GM12878 (cell line): ENCODE measurements around the gene UTS2R. TPM values are rescaled to one million over a fixed set of nuclear protein-coding genes. Genes with fewer than 3 reads are reported as not detected.
"Not testable (repeated sequence)": the region's sequence is repeated elsewhere in the genome, so short reads cannot be mapped to it uniquely, and the experiment has no call there.

Experiments used
- ATAC-seq: fragments of 200-7000 bp; cut with Tn5 transposase; 3 replicates; pipeline ENCODE4 v1.9.1; 2020; ENCODE audit warnings: mild to moderate bottlenecking, moderate library complexity
- BruUV-seq: library from RNA; stranded (reverse); fragments of 400-500 nt; replicated peaks from 2 replicates; lab custom pipeline; 2021; lab: Mats Ljungman, UMichigan
- CTCF ChIA-PET: fragments of 300-600 bp; sonication (Branson Sonifier 250); formaldehyde crosslinking; extraction: SDS; loops from one replicate; lab custom pipeline; 2021; ENCODE audit warnings: inconsistent platforms; lab: Yijun Ruan, JAX
- POLR2A ChIA-PET: fragments of 350-600 bp; formaldehyde crosslinking; extraction: SDS; loops from one replicate; lab custom pipeline; 2021; ENCODE audit warnings: inconsistent platforms; lab: Charles Lee
- RAD21 ChIA-PET: fragments of 300-600 bp; sonication (Branson Sonifier 250); formaldehyde crosslinking; loops from one replicate; lab custom pipeline; 2023; ENCODE audit warnings: antibody characterized with exemption; ENCODE audit not compliant: unreplicated experiment; lab: Charles Lee
- SMC1A ChIA-PET: fragments of 300-600 bp; sonication (Branson Sonifier 250); formaldehyde crosslinking; loops from one replicate; lab custom pipeline; 2023; ENCODE audit not compliant: unreplicated experiment, uncharacterized antibody; lab: Charles Lee
- DNase-seq: peaks from one replicate; pipeline ENCODE4 v3.0.0-alpha.2; 2011; ENCODE audit warnings: low read depth, low spot score
- FAIRE-seq: peaks from 3 replicates; lab custom pipeline; 2011; peaks lifted over from hg19 to GRCh38; lab: Jason Lieb, UNC
- H2AFZ ChIP-seq: 2 replicates; pipeline ENCODE4 v1.6.0; 2011; ENCODE audit warnings: low read depth, low read length, control low read depth; ENCODE audit not compliant: control insufficient read depth
- H3K27ac ChIP-seq: 2 replicates; pipeline ENCODE4 v1.5.1; 2011; ENCODE audit warnings: control low read depth; ENCODE audit not compliant: control insufficient read depth, insufficient read depth
- H3K27me3 ChIP-seq, 2 experiments: replicated peaks in 1 of 2; 2 replicates each; pipeline versions ENCODE4 v1.6.0 to v1.6.1; 2011; ENCODE audit warnings: low read length in 1 of 2; ENCODE audit not compliant: control insufficient read depth in 2 of 2, insufficient read depth in 2 of 2
- H3K36me3 ChIP-seq, 2 experiments: 2 replicates each; pipeline ENCODE4 v1.5.1; 2011; ENCODE audit warnings: low read length in 1 of 2; ENCODE audit not compliant: control insufficient read depth in 2 of 2, insufficient read depth in 2 of 2
- H3K4me1 ChIP-seq: 2 replicates; pipeline ENCODE4 v1.6.1; 2011; ENCODE audit warnings: mild to moderate bottlenecking, low read length, moderate library complexity, mixed read lengths; ENCODE audit not compliant: control insufficient read depth, insufficient read depth
- H3K4me2 ChIP-seq: 2 replicates; pipeline ENCODE4 v1.6.0; 2011; ENCODE audit warnings: control low read depth; ENCODE audit not compliant: control insufficient read depth, insufficient read depth
- H3K4me3 ChIP-seq: fragments of 200-600 bp; sonication (generic); 2 replicates; pipeline ENCODE4 v1.5.1; 2016
- H3K79me2 ChIP-seq: 2 replicates; pipeline ENCODE4 v1.6.0; 2011; ENCODE audit warnings: low read length; ENCODE audit not compliant: control insufficient read depth, insufficient read depth
- H3K9ac ChIP-seq: 2 replicates; pipeline ENCODE4 v1.8.0; 2011; ENCODE audit warnings: low read length, control low read depth, mixed read lengths; ENCODE audit not compliant: control insufficient read depth, insufficient read depth
- H3K9me3 ChIP-seq: replicated peaks from 3 replicates; pipeline ENCODE4 v1.5.1; 2011; ENCODE audit warnings: mild to moderate bottlenecking, low read length; ENCODE audit not compliant: control insufficient read depth, insufficient read depth
- H4K20me1 ChIP-seq: 2 replicates; pipeline ENCODE4 v1.6.0; 2011; ENCODE audit not compliant: control insufficient read depth, insufficient read depth
- GABPA ChIP-seq: IDR thresholded peaks from 2 replicates; pipeline ENCODE4 v1.6.1; 2014; ENCODE audit warnings: antibody characterized with exemption, low read depth, mild to moderate bottlenecking, inconsistent platforms
- MEF2B ChIP-seq: fragments of 450-650 bp; IDR thresholded peaks from 2 replicates; pipeline ENCODE4 v1.6.1; 2018; ENCODE audit warnings: mild to moderate bottlenecking, moderate library complexity; ENCODE audit not compliant: partially characterized antibody, poor library complexity, severe bottlenecking
- NFXL1 ChIP-seq: fragments of 450-650 bp; IDR thresholded peaks from 2 replicates; pipeline ENCODE4 v1.6.1; 2017; ENCODE audit warnings: antibody characterized with exemption, mild to moderate bottlenecking, borderline replicate concordance
- POLR2AphosphoS2 ChIP-seq: IDR thresholded peaks from 2 replicates; pipeline ENCODE4 v1.6.1; 2011; ENCODE audit warnings: low read depth, mild to moderate bottlenecking, low read length, improper control_type of control experiment, moderate library complexity
- YY1 ChIP-seq: IDR thresholded peaks from 2 replicates; pipeline ENCODE4 v1.6.1; 2011; ENCODE audit warnings: low read depth, mild to moderate bottlenecking, low read length
- ZBED1 ChIP-seq: IDR thresholded peaks from 2 replicates; pipeline ENCODE4 v1.6.1; 2016; ENCODE audit warnings: borderline replicate concordance
- ZZZ3 ChIP-seq: IDR thresholded peaks from 2 replicates; pipeline ENCODE4 v1.6.1; 2011; ENCODE audit warnings: low read depth; ENCODE audit not compliant: control insufficient read depth, insufficient read length
- WGBS: methylation state at CpG from one replicate; pipeline ENCODE4 v1.1.6; 2016; ENCODE audit warnings: low lambda C conversion rate; ENCODE audit not compliant: insufficient replicate concordance, insufficient coverage; ENCODE audit errors: missing lambda C conversion rate; 5-methylcytosine and 5-hydroxymethylcytosine counted together
- in situ Hi-C: fragments of 300-500 bp; cut with MboI; formaldehyde crosslinking; loops from 9 replicates; pipeline ENCODE4 v1.14.3; 2018; ENCODE audit warnings: mixed read lengths
- intact Hi-C: fragments of 100-400 bp; cut with micrococcal nuclease; formaldehyde crosslinking; loops from one replicate; pipeline ENCODE4 v1.14.2; 2022; ENCODE audit not compliant: unreplicated experiment
- polyA plus RNA-seq, 11 experiments: library from polyadenylated mRNA; depleted of rRNA in 4 of 11; unstranded in 6 of 11; stranded (reverse) in 5 of 11; fragments of >200 nt; fragmentation: Nextera tagmentation in 4 of 11; fragmentation: Illumina TruSeq in 1 of 11; extraction: Ambion mirVana in 4 of 11; extraction: Trizol in 1 of 11; gene quantifications; 1 replicate in 1 of 11; 2 replicates in 10 of 11; pipeline versions ENCODE4 v1.2.1 to v1.2.3, GENCODE V29; 2011 to 2016; ENCODE audit warnings: inconsistent platforms in 2 of 11, missing spikeins in 2 of 11, low read depth in 1 of 11
- total RNA-seq, 4 experiments: library from RNA; depleted of rRNA in 3 of 4; stranded (reverse); fragments of >200 nt in 3 of 4; fragmentation: Illumina TruSeq in 1 of 4; extraction: Trizol in 1 of 4; gene quantifications; 2 replicates each; pipeline versions ENCODE4 v1.2.1 to v1.2.3, GENCODE V29; 2013 to 2021

The UTS2R gene
- total and polyA plus RNA-seq, 10 of the 15 experiments (the other 5 are each of a cell fraction or from before 2014, with no cell fraction given): 0.04 to 0.36 (median 0.11) TPM; not detected in 6

DNA sequence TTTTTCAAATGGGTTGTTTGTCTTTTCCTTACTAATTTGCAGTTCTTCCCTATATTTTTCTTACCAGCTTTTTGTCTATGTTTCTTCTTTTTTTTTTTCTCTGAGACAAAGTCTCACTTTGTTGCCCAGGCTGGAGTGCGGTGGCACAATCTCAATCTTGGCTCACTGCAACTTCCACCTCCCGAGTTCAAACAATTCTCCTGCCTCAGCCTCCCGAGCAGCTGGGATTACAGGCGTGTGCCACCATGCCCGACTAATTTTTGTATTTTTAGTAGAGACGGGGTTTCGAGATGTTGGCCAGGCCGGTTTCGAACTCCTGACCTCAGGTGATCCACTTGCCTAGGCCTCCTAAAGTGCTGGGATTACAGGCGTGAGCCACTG is 1.5 kb downstream of the UTS2R start:
- DNase-seq, FAIRE-seq, intact Hi-C loops, H3K36me3 ChIP-seq, POLR2A ChIA-PET, H4K20me1 ChIP-seq, BruUV-seq, in situ Hi-C loops, H3K9me3 ChIP-seq, H2AFZ ChIP-seq, H3K27ac ChIP-seq, H3K79me2 ChIP-seq, H3K4me3 ChIP-seq, H3K27me3 ChIP-seq, RAD21 ChIA-PET, H3K9ac ChIP-seq, H3K4me2 ChIP-seq, ATAC-seq: not testable (repeated sequence)
- H3K4me1 ChIP-seq: peaks cover 12% of the 10 kb centered on the region
- WGBS: 27% methylated on average over 10 of the region's 10 CpGs
- ChIA-PET SMC1A (interaction anchor here (0.9 kb wide), 1 partner anchor 30 kb away, joined by 3 read pairs; no protein-coding TSS in a partner anchor), CTCF (interaction anchor here (0.7 to 1.5 kb wide), 3 partner anchors 35 to 178 kb away, joined by 3 to 4 read pairs (median 3); no protein-coding TSS in a partner anchor)

DNA sequence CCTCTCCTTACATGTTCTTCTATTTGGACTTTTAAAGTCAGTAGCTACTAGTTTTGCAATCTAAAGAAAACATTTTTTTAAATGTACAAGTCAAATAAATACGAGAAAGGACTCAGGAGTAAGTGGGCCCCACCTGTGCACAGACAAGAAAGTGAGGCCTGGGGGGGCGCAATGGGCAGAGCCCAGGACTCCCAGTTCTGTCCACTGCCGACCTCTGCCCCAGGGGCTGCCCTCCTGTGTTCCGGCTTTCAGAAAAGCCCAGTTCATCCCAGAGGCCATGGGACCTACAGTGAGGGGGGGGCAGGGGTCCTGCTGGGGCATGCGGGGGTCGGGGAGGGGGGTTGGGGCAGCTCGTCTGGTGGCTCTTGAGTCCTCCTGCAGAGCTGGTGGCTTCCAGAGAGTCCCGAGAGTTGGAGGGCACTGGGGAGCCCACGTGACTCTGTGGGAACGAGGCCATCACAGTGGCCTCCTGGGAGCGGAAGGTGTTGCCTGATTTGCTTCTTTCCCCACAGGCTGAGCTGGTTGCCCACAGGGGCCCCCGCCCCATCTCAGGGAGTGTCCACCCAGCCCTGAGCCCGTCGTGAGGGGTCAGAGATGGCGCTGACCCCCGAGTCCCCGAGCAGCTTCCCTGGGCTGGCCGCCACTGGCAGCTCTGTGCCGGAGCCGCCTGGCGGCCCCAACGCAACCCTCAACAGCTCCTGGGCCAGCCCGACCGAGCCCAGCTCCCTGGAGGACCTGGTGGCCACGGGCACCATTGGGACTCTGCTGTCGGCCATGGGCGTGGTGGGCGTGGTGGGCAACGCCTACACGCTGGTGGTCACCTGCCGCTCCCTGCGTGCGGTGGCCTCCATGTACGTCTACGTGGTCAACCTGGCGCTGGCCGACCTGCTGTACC is 2.4 kb downstream of the UTS2R start:
- ATAC-seq: no peak
- no peak overlapping the region for H3K27ac ChIP-seq
- SMC1A ChIA-PET: no interaction called here
- no peak for TF ChIP-seq GABPA
- no peak for TF ChIP-seq ZZZ3
- no peak for TF ChIP-seq MEF2B
- no peak for TF ChIP-seq YY1
- no peak for TF ChIP-seq ZBED1
- TF ChIP-seq NFXL1: no peak
- TF ChIP-seq POLR2AphosphoS2: no peak
- TF ChIP-seq, all 136 proteins: peak for 0
- WGBS: 82% methylated on average over 36 of the region's 37 CpGs
- Histone ChIP-seq H3K4me2 (no peak overlapping the region), H3K4me1 (peaks cover 12% of the 10 kb centered on the region), H4K20me1 (no peaks in the 10 kb centered on the region), H3K27me3 (peaks cover 0 to 4% of the 10 kb centered on the region in 2 experiments; a peak in 2 of 4 replicates), H2AFZ (no peak overlapping the region), H3K9me3 (no peaks in the 10 kb centered on the region), H3K9ac (no peak overlapping the region), H3K36me3 (no peaks in the 10 kb centered on the region), H3K79me2 (no peaks in the 10 kb centered on the region), H3K4me3 (no peak overlapping the region)
- no peak for DNase-seq
- ChIA-PET POLR2A (no interaction called here), RAD21 (no interaction called here), CTCF (interaction anchor here (0.7 to 1.5 kb wide), 3 partner anchors 34 to 177 kb away, joined by 3 to 4 read pairs (median 3); no protein-coding TSS in a partner anchor)
- no TSS peak for BruUV-seq
- intact Hi-C loops (no loop called here), in situ Hi-C loops (no loop called here)
- FAIRE-seq: no peak
